Liver (tissue), 2 donors: ENCODE results near the gene LAPTM4A.

ENCODE experiments used
- CTCF ChIP-seq: fragments of 150-350 bp; IDR thresholded peaks from 2 replicates; pipeline ENCODE4 v1.5.1; 2017; ENCODE audit warnings: improper control_type of control experiment, low read depth, low read length; ENCODE audit not compliant: missing input control
- YY1 ChIP-seq: IDR thresholded peaks from 2 replicates; pipeline ENCODE4 v1.6.1; 2016; ENCODE audit warnings: antibody characterized with exemption, mild to moderate bottlenecking
- donor health status: healthy.

- no peak for TF ChIP-seq YY1
- no peak for TF ChIP-seq CTCF
Measured at GRCh38 chr2:20027705-20028434, 23.6 kb downstream of the LAPTM4A start.
